Prostate gland (tissue), 2 donors: Measurements from ENCODE around the gene SASH1. TPM values are rescaled to one million over a fixed set of nuclear protein-coding genes. Genes with fewer than 3 reads are reported as not detected.

Experiments used
- DNase-seq: peaks from one replicate; pipeline ENCODE4 v3.0.0-alpha.2; 2019; ENCODE audit warnings: low spot score
- H3K27ac ChIP-seq, 2 donors: fragments of 200-600 bp; sonication (generic); 2 replicates each; pipeline ENCODE4 v1.5.1; 2017 to 2019
- H3K27me3 ChIP-seq: fragments of 200-600 bp; sonication (generic); replicated peaks from 2 replicates; pipeline ENCODE4 v1.5.1; 2019; ENCODE audit not compliant: insufficient read depth
- H3K36me3 ChIP-seq, 2 donors: fragments of 200-600 bp; sonication (generic); 1 replicate in 1 of 2; 2 replicates in 1 of 2; pipeline versions ENCODE4 v1.5.1 to v1.8.1; 2017 to 2019
- H3K4me1 ChIP-seq: fragments of 200-600 bp; sonication (generic); replicated peaks from 2 replicates; pipeline ENCODE4 v1.5.1; 2019
- H3K4me3 ChIP-seq, 2 donors: fragments of 200-600 bp; sonication (generic); 2 replicates each; pipeline ENCODE4 v1.5.1; 2017 to 2019
- H3K9me3 ChIP-seq: fragments of 200-600 bp; sonication (generic); 2 replicates; pipeline ENCODE4 v1.5.1; 2017
- POLR2A ChIP-seq: fragments of 450-650 bp; IDR thresholded peaks from one replicate; pipeline ENCODE4 v1.6.1; 2016; ENCODE audit warnings: antibody characterized with exemption, mild to moderate bottlenecking
- POLR2AphosphoS5 ChIP-seq: sonication (generic); formaldehyde crosslinking; IDR thresholded peaks from one replicate; pipeline ENCODE4 v1.6.1; 2017; ENCODE audit warnings: antibody characterized with exemption
- WGBS: methylation state at CpG from one replicate; pipeline ENCODE4 v1.1.5; 2018; 5-methylcytosine and 5-hydroxymethylcytosine counted together
- intact Hi-C: fragments of 100-400 bp; cut with DNase I; formaldehyde crosslinking; loops from one replicate; pipeline ENCODE4 v1.14.2; 2022
- total RNA-seq, 2 donors: library from RNA; depleted of rRNA; stranded (reverse); fragments of >200 nt; gene quantifications; one replicate each; pipeline ENCODE4 v1.1.0, GENCODE V29; 2016
- TF ChIP-seq, protein P1 (sequence below), 4 experiments: fragments of 200-600 bp in 2 of 4; fragments of 450-650 bp in 2 of 4; sonication (generic) in 2 of 4; IDR thresholded peaks; 1 replicate in 3 of 4; 2 replicates in 1 of 4; pipeline ENCODE4 v1.5.1; 2016 to 2019; ENCODE audit warnings: antibody characterized with exemption in 4 of 4, mild to moderate bottlenecking in 2 of 4, moderate library complexity in 2 of 4

Gene SASH1
- total RNA-seq, 2 donors from 2014 or later, result 34.3 to 48.6 TPM

GRCh38 chr6:148591656-148592055 is 249.0 kb downstream of the SASH1 start:
- no peak overlapping the region for H3K27ac ChIP-seq
- H3K9me3 ChIP-seq, result no peaks in the 10 kb centered on the region
- no peak for DNase-seq
- no peak overlapping the region for H3K4me3 ChIP-seq
- no peaks in the 10 kb centered on the region for H3K27me3 ChIP-seq
- intact Hi-C loops, result no loop called here
- no peaks in the 10 kb centered on the region for H3K4me1 ChIP-seq
- TF ChIP-seq POLR2A, result no peak
- TF ChIP-seq, protein P1, sequence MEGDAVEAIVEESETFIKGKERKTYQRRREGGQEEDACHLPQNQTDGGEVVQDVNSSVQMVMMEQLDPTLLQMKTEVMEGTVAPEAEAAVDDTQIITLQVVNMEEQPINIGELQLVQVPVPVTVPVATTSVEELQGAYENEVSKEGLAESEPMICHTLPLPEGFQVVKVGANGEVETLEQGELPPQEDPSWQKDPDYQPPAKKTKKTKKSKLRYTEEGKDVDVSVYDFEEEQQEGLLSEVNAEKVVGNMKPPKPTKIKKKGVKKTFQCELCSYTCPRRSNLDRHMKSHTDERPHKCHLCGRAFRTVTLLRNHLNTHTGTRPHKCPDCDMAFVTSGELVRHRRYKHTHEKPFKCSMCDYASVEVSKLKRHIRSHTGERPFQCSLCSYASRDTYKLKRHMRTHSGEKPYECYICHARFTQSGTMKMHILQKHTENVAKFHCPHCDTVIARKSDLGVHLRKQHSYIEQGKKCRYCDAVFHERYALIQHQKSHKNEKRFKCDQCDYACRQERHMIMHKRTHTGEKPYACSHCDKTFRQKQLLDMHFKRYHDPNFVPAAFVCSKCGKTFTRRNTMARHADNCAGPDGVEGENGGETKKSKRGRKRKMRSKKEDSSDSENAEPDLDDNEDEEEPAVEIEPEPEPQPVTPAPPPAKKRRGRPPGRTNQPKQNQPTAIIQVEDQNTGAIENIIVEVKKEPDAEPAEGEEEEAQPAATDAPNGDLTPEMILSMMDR (IDR thresholded peaks at IDR 0.05), result no peak
- TF ChIP-seq POLR2AphosphoS5, result no peak
- no peaks in the 10 kb centered on the region for H3K36me3 ChIP-seq

DNA sequence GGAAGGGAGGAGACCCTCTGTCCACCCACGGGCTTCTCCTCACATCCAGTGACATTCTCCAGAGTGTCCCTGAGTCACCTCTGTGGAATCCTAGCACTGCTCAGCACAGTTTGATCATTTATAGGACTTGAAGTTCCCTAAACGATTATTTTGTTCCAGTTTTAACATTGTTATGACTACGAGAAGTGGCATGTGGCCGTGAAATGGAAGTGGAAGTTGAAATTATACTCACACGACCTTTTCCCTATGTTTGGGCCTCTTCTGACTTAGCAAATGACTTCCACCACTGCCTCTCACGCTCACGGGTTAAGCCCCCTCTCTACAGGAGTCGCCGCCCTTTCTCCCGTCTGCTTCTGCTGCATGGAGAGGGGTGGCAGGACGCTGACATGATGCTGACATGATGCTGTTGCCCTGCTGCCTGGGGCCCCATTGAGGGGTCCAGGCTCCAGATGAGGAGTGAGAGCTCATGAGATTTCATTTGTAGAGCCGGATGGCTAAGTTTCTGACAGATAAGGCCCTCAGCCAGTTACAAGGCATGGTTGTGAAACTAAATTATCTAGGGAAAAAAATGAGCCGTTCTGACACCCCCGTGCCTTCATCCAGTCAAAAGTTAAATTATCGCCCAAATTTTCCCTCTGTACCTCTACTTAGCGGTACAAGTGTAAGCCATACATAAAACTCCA is 250.6 kb downstream of the SASH1 start:
- intact Hi-C loops, result no loop called here
- TF ChIP-seq POLR2AphosphoS5 (no peak), POLR2A (no peak)
- TF ChIP-seq, protein P1 (IDR thresholded peaks at IDR 0.05), result no peak

DNA sequence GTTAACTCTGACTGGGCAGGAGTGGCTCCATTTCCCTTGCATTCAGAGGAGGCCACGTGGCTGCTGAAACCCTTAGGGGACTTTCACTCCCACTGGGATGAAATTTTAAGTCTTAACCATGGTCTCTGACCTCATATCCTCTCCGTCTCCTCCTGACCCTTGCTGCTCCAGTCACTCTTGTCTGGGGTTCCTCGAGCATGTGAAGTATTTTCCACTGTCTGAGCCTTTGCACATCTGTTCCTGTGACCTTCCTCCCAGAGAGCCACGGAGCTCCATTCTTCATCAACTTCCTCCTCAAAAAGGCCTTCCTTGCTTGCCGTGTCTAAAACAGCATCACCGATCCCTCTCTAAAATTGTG is 251.2 kb downstream of the SASH1 start:
- intact Hi-C loops, result no loop called here
- no peak for TF ChIP-seq POLR2AphosphoS5
- TF ChIP-seq, protein P1 (IDR thresholded peaks at IDR 0.05), result no peak
- TF ChIP-seq POLR2A, result no peak
- H3K27me3 ChIP-seq, result no peaks in the 10 kb centered on the region
- H3K36me3 ChIP-seq, result no peaks in the 10 kb centered on the region
- 85% methylated on average over 6 of the region's 6 CpGs for WGBS
- no peak overlapping the region for H3K4me3 ChIP-seq
- no peak overlapping the region for H3K27ac ChIP-seq
- no peaks in the 10 kb centered on the region for H3K9me3 ChIP-seq
- no peak for DNase-seq
- H3K4me1 ChIP-seq, result no peaks in the 10 kb centered on the region

More for the DNA sequence above, 250.6 kb downstream of the SASH1 start:
- H3K36me3 ChIP-seq, result no peaks in the 10 kb centered on the region
- no peak for DNase-seq
- H3K27me3 ChIP-seq, result no peaks in the 10 kb centered on the region
- no peaks in the 10 kb centered on the region for H3K9me3 ChIP-seq
- WGBS, result 74% methylated on average over 16 of the region's 16 CpGs
- no peaks in the 10 kb centered on the region for H3K4me1 ChIP-seq
- H3K27ac ChIP-seq, result no peak overlapping the region
- no peak overlapping the region for H3K4me3 ChIP-seq

DNA sequence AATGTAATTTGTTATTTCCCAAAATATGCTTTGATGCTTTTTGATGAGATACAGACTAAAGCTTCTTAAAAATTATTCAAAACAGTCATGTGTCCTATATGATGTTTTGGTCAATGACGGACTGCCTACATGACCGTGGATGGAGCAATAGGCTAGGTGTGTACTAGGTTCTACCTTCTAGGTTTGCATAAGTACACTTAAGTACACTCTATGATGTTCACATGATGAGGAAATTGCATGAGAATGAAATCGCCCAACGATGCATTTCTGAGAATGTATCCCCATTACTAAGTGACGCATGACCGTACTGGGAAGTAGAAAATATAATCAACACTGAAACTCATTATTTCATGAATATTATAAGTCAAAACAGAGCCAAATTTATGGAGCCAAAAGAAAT is 252.9 kb downstream of the SASH1 start:
- Histone ChIP-seq H3K27me3 (no peaks in the 10 kb centered on the region), H3K4me1 (no peaks in the 10 kb centered on the region), H3K27ac (no peak overlapping the region), H3K9me3 (no peaks in the 10 kb centered on the region), H3K36me3 (no peaks in the 10 kb centered on the region), H3K4me3 (no peak overlapping the region)
- TF ChIP-seq POLR2A (no peak), POLR2AphosphoS5 (no peak)
- TF ChIP-seq, protein P1 (IDR thresholded peaks at IDR 0.05), result no peak
- WGBS, result 94% methylated on average over 6 of the region's 6 CpGs
- intact Hi-C loops, result no loop called here
- no peak for DNase-seq

GRCh38 chr6:148596891-148597455 is 254.3 kb downstream of the SASH1 start:
- intact Hi-C loops, result no loop called here

More at GRCh38 chr6:148596891-148597455, 254.3 kb downstream of the SASH1 start:
- Histone ChIP-seq H3K4me1 (no peaks in the 10 kb centered on the region), H3K27ac (no peak overlapping the region), H3K9me3 (no peaks in the 10 kb centered on the region), H3K36me3 (no peaks in the 10 kb centered on the region), H3K4me3 (no peak overlapping the region), H3K27me3 (no peaks in the 10 kb centered on the region)
- DNase-seq, result no peak
- TF ChIP-seq, protein P1 (IDR thresholded peaks at IDR 0.05), result no peak
- TF ChIP-seq POLR2AphosphoS5, result no peak
- TF ChIP-seq POLR2A, result no peak
- 89% methylated on average over 3 of the region's 3 CpGs for WGBS
